GM23338 (cell line): ENCODE data around the gene KRTAP10-10. TPM values are rescaled to one million over a fixed set of nuclear protein-coding genes. Genes with fewer than 3 reads are reported as not detected.
A peak's percentile ranks its signal among the peaks of the same experiment; 100 is the strongest.

Experiments used
- ATAC-seq: fragments of 200-7000 bp; cut with Tn5 transposase; 3 replicates; pipeline ENCODE4 v1.9.1; 2020
- DNase-seq: peaks from one replicate; pipeline ENCODE4 v3.0.0-alpha.2; 2015; ENCODE audit warnings: low spot score
- H2AFZ ChIP-seq: fragments of 200-600 bp; sonication (generic); 2 replicates; pipeline ENCODE4 v1.8.0; 2016; ENCODE audit warnings: antibody characterized with exemption, mild to moderate bottlenecking, moderate library complexity
- H3F3A ChIP-seq: fragments of 200-600 bp; sonication (generic); replicated peaks from 2 replicates; pipeline ENCODE4 v1.8.0; 2017; ENCODE audit warnings: antibody characterized with exemption, mixed run types, low read depth
- H3K27ac ChIP-seq: fragments of 200-600 bp; sonication (generic); 2 replicates; pipeline ENCODE4 v1.6.1; 2016; ENCODE audit warnings: low read depth
- H3K27me3 ChIP-seq: fragments of 200-600 bp; sonication (generic); 2 replicates; pipeline ENCODE4 v1.8.0; 2016; ENCODE audit warnings: mild to moderate bottlenecking, mixed run types, moderate library complexity; ENCODE audit not compliant: insufficient read depth
- H3K36me3 ChIP-seq: fragments of 200-600 bp; sonication (generic); 2 replicates; pipeline ENCODE4 v1.8.0; 2016; ENCODE audit warnings: mild to moderate bottlenecking; ENCODE audit not compliant: insufficient read depth
- H3K4me1 ChIP-seq: fragments of 200-600 bp; sonication (generic); 2 replicates; pipeline ENCODE4 v1.8.0; 2016; ENCODE audit warnings: mild to moderate bottlenecking, moderate library complexity; ENCODE audit not compliant: insufficient read depth
- H3K4me2 ChIP-seq: fragments of 200-600 bp; sonication (generic); 2 replicates; pipeline ENCODE4 v1.7.1; 2017; ENCODE audit warnings: mixed run types
- H3K4me3 ChIP-seq: fragments of 200-600 bp; sonication (generic); 2 replicates; pipeline ENCODE4 v1.6.1; 2016; ENCODE audit warnings: mixed run types
- H3K79me2 ChIP-seq: fragments of 200-600 bp; sonication (generic); replicated peaks from 2 replicates; pipeline ENCODE4 v1.8.0; 2017; ENCODE audit warnings: mild to moderate bottlenecking; ENCODE audit not compliant: insufficient read depth
- H3K9me2 ChIP-seq: fragments of 200-600 bp; sonication (generic); 2 replicates; pipeline ENCODE4 v1.8.0; 2017; ENCODE audit not compliant: insufficient read depth
- H4K20me1 ChIP-seq: fragments of 200-600 bp; sonication (generic); replicated peaks from 2 replicates; pipeline ENCODE4 v1.8.0; 2017; ENCODE audit warnings: mild to moderate bottlenecking; ENCODE audit not compliant: insufficient read depth
- H3K27ac Mint-ChIP-seq: 2 replicates; pipeline ENCODE4 v1.8.0; 2020; ENCODE audit warnings: inconsistent platforms, mild to moderate bottlenecking, moderate library complexity, mixed read lengths
- H3K27me3 Mint-ChIP-seq: 3 replicates; pipeline ENCODE4 v1.8.0; 2022; ENCODE audit warnings: low read depth, mild to moderate bottlenecking, moderate library complexity, mixed read lengths, inconsistent platforms; ENCODE audit not compliant: insufficient read depth, poor library complexity
- H3K36me3 Mint-ChIP-seq: 3 replicates; pipeline ENCODE4 v1.8.0; 2021; ENCODE audit warnings: low read depth, mild to moderate bottlenecking, inconsistent platforms, moderate library complexity, mixed read lengths
- H3K4me1 Mint-ChIP-seq: 3 replicates; pipeline ENCODE4 v1.8.0; 2020; ENCODE audit warnings: mild to moderate bottlenecking, inconsistent platforms, mixed read lengths
- H3K4me3 Mint-ChIP-seq: 3 replicates; pipeline ENCODE4 v1.8.0; 2021; ENCODE audit warnings: moderate library complexity, mild to moderate bottlenecking, inconsistent platforms, mixed read lengths
- H3K9me3 Mint-ChIP-seq: 3 replicates; pipeline ENCODE4 v1.8.0; 2020; ENCODE audit warnings: moderate library complexity, mild to moderate bottlenecking, inconsistent platforms, mixed read lengths
- CTCF ChIP-seq, 2 experiments: fragments of 200-600 bp in 1 of 2; sonication (generic) in 1 of 2; conservative IDR thresholded peaks; 2 replicates each; pipeline versions ENCODE4 v1.5.1 to v1.6.1; 2016 to 2017; ENCODE audit warnings: antibody characterized with exemption in 2 of 2, low read depth in 2 of 2, mild to moderate bottlenecking in 2 of 2, moderate library complexity in 1 of 2
- EZH2 ChIP-seq: fragments of 200-600 bp; sonication (generic); IDR thresholded peaks from one replicate; pipeline ENCODE4 v1.8.0; 2017; ENCODE audit warnings: antibody characterized with exemption, mild to moderate bottlenecking, low read depth; ENCODE audit not compliant: unreplicated experiment
- NANOG ChIP-seq: IDR thresholded peaks from 2 replicates; pipeline ENCODE4 v1.6.1; 2016; ENCODE audit warnings: antibody characterized with exemption, borderline replicate concordance
- REST ChIP-seq: IDR thresholded peaks from one replicate; pipeline ENCODE4 v1.6.1; 2018; ENCODE audit warnings: antibody characterized with exemption; ENCODE audit not compliant: unreplicated experiment
- ZNF331 ChIP-seq: fragments of 250-450 bp; sonication (Bioruptor Pico); IDR thresholded peaks from 2 replicates; pipeline ENCODE4 v1.5.0; 2020; ENCODE audit warnings: low read depth, mild to moderate bottlenecking, moderate library complexity
- polyA plus RNA-seq: library from polyadenylated mRNA; unstranded; fragments of >200 nt; fragmentation: Nextera tagmentation; extraction: Ambion mirVana; gene quantifications from 2 replicates; pipeline ENCODE4 v1.2.1, GENCODE V29; 2016
- total RNA-seq: library from RNA; depleted of rRNA; stranded (reverse); fragments of >200 nt; shearing (Covaris generic); gene quantifications from 2 replicates; pipeline ENCODE4 v1.2.3, GENCODE V29; 2014

KRTAP10-10 gene
- total and polyA plus RNA-seq, 2 experiments from 2014 or later, result not detected

GRCh38 chr21:44649521-44650100 lies 12.5 kb downstream of the KRTAP10-10 start:
- Mint-ChIP-seq H3K4me3 (no peak overlapping the region), H3K27me3 (peaks cover 9% of the 10 kb centered on the region), H3K36me3 (peaks cover 6% of the 10 kb centered on the region; the same call in 2 of the 3 replicates), H3K9me3 (peaks cover 13% of the 10 kb centered on the region), H3K27ac (no peak overlapping the region), H3K4me1 (peaks cover 10% of the 10 kb centered on the region)
- DNase-seq, result no peak
- TF ChIP-seq NANOG (no peak), REST (no peak), CTCF (conservative IDR thresholded peaks at IDR 0.05; ENCODE audit: low read depth in 2 of 2) (0 out of 4 replicates have a peak, but pooled peaks of 1 of the 2 experiments have one; percentile 4)
- Histone ChIP-seq H3K4me2 (no peak overlapping the region), H3K4me3 (no peak overlapping the region), H3F3A (no peaks in the 10 kb centered on the region), H3K36me3 (no peaks in the 10 kb centered on the region), H3K4me1 (no peaks in the 10 kb centered on the region), H3K27ac (no peak overlapping the region), H3K79me2 (no peaks in the 10 kb centered on the region), H3K9me2 (no peaks in the 10 kb centered on the region), H2AFZ (no peak overlapping the region), H4K20me1 (no peaks in the 10 kb centered on the region), H3K27me3 (no peaks in the 10 kb centered on the region)
- no peak for ATAC-seq

- Histone ChIP-seq H3K79me2 (no peaks in the 10 kb centered on the region), H3K36me3 (no peaks in the 10 kb centered on the region), H3F3A (no peaks in the 10 kb centered on the region), H3K4me3 (no peak overlapping the region), H3K4me1 (no peaks in the 10 kb centered on the region), H2AFZ (no peak overlapping the region), H3K27me3 (no peaks in the 10 kb centered on the region), H3K9me2 (no peaks in the 10 kb centered on the region), H3K27ac (no peak overlapping the region), H3K4me2 (no peak overlapping the region), H4K20me1 (no peaks in the 10 kb centered on the region)
- ATAC-seq, result no peak
- Mint-ChIP-seq H3K27me3 (peaks cover 11% of the 10 kb centered on the region), H3K4me3 (no peak overlapping the region), H3K4me1 (peaks cover 10% of the 10 kb centered on the region), H3K9me3 (peaks cover 7% of the 10 kb centered on the region; the same call in 1 of the 3 replicates), H3K36me3 (no peaks in the 10 kb centered on the region; the same call in 2 of the 3 replicates), H3K27ac (no peak overlapping the region)
- DNase-seq, result no peak
- TF ChIP-seq REST (no peak), ZNF331 (CRISPR knock-in tag) (no peak), EZH2 (no peak)
Measured at GRCh38 chr21:44650265-44650972, 13.3 kb downstream of the KRTAP10-10 start.
